Peyer's patch (tissue), 4 donors: Measurements from ENCODE around the gene CACNG8.

Experiments
- CTCF ChIP-seq, 6 experiments: fragments of 450-650 bp in 4 of 6; fragments of 200-600 bp in 2 of 6; sonication (generic) in 1 of 6; IDR thresholded peaks; one replicate each; pipeline ENCODE4 v1.5.1; 2017 to 2019; ENCODE audit warnings: antibody characterized with exemption in 6 of 6, mild to moderate bottlenecking in 3 of 6, moderate library complexity in 1 of 6
- POLR2A ChIP-seq, 2 donors: fragments of 450-650 bp; IDR thresholded peaks; one replicate each; pipeline ENCODE4 v1.5.1; 2017; ENCODE audit warnings: antibody characterized with exemption in 2 of 2, mild to moderate bottlenecking in 2 of 2, moderate library complexity in 2 of 2

- TF ChIP-seq CTCF (IDR thresholded peaks at IDR 0.05) (no peak), POLR2A (IDR thresholded peaks at IDR 0.05) (no peak)
Measured at GRCh38 chr19:53988981-53989380, 26.2 kb downstream of the CACNG8 start.
